Keratinocyte (primary cell): ENCODE measurements around the gene S100A10.

Experiments
- CTCF ChIP-seq, 3 experiments: IDR thresholded peaks in 1 of 3; conservative IDR thresholded peaks in 1 of 3; optimal IDR thresholded peaks in 1 of 3; 2 replicates in 2 of 3; 3 replicates in 1 of 3; pipeline versions ENCODE3 to v1.5.1; 2011; ENCODE audit warnings: low read length in 3 of 3, mild to moderate bottlenecking in 3 of 3, moderate library complexity in 2 of 3, control low read depth in 1 of 3, inconsistent platforms in 1 of 3; ENCODE audit not compliant: insufficient read depth in 2 of 3; ENCODE audit errors: extremely low read depth in 1 of 3
- EZH2 ChIP-seq: IDR thresholded peaks from one replicate; pipeline ENCODE4 v1.6.1; 2012; ENCODE audit warnings: inconsistent platforms, mild to moderate bottlenecking, low read length, moderate library complexity

- TF ChIP-seq CTCF (optimal IDR thresholded peaks at IDR 0.05 in 1 of 3, IDR thresholded peaks at IDR 0.05 in 1 of 3, conservative IDR thresholded peaks at IDR 0.05 in 1 of 3; ENCODE audit: extremely low read depth in 1 of 3, insufficient read depth in 2 of 3, low read length in 3 of 3), result no peak
- no peak for TF ChIP-seq EZH2
Observed at GRCh38 chr1:151998611-151999362, 5.1 kb upstream of the S100A10 start.
